H9 (cell line): ENCODE results near the gene MPC1. TPM values are rescaled to one million over a fixed set of nuclear protein-coding genes. Genes with fewer than 3 reads are reported as not detected.

Experiments
- DNase-seq: peaks from one replicate; pipeline ENCODE4 v3.0.0-alpha.2; 2017
- H2AFZ ChIP-seq: one replicate; pipeline ENCODE4 v1.6.1; 2013; ENCODE audit warnings: mild to moderate bottlenecking, low read length, control low read depth, moderate library complexity
- H2AK5ac ChIP-seq: 2 replicates; pipeline ENCODE4 v1.6.1; 2013; ENCODE audit warnings: low read length, control low read depth, mixed read lengths; ENCODE audit not compliant: insufficient read length
- H2BK120ac ChIP-seq: one replicate; pipeline ENCODE4 v1.6.1; 2013; ENCODE audit warnings: low read depth, mild to moderate bottlenecking, low read length, control low read depth, inconsistent platforms; ENCODE audit not compliant: poor library complexity, severe bottlenecking
- H2BK12ac ChIP-seq: 2 replicates; pipeline ENCODE4 v1.6.1; 2013; ENCODE audit warnings: low read length, control low read depth, mixed read lengths, low read depth; ENCODE audit not compliant: insufficient read length
- H2BK15ac ChIP-seq: 2 replicates; pipeline ENCODE4 v1.6.1; 2013; ENCODE audit warnings: low read depth, low read length, control low read depth
- H2BK20ac ChIP-seq: one replicate; pipeline ENCODE4 v1.6.1; 2013; ENCODE audit warnings: low read depth, mild to moderate bottlenecking, low read length, control low read depth, inconsistent platforms; ENCODE audit not compliant: poor library complexity, severe bottlenecking
- H2BK5ac ChIP-seq: 2 replicates; pipeline ENCODE4 v1.6.1; 2013; ENCODE audit warnings: low read length, control low read depth, mixed read lengths; ENCODE audit not compliant: insufficient read length
- H3K14ac ChIP-seq: 2 replicates; pipeline ENCODE4 v1.6.1; 2013; ENCODE audit warnings: low read length, control low read depth; ENCODE audit not compliant: insufficient read depth
- H3K18ac ChIP-seq: 2 replicates; pipeline ENCODE4 v1.6.1; 2013; ENCODE audit warnings: low read depth, mild to moderate bottlenecking, mixed read lengths, low read length, control low read depth; ENCODE audit not compliant: insufficient read length
- H3K23ac ChIP-seq: 2 replicates; pipeline ENCODE4 v1.6.1; 2013; ENCODE audit warnings: low read length, control low read depth, mixed read lengths, low read depth; ENCODE audit not compliant: insufficient read length
- H3K23me2 ChIP-seq: 2 replicates; pipeline ENCODE4 v1.6.1; 2013; ENCODE audit warnings: low read depth, mild to moderate bottlenecking, mixed read lengths, low read length, control low read depth; ENCODE audit not compliant: insufficient read length, poor library complexity, severe bottlenecking
- H3K27ac ChIP-seq: 2 replicates; pipeline ENCODE4 v1.5.1; 2013; ENCODE audit warnings: low read length, control low read depth, mixed read lengths, low read depth; ENCODE audit not compliant: insufficient read length
- H3K27me3 ChIP-seq: 2 replicates; pipeline ENCODE4 v1.6.1; 2013; ENCODE audit warnings: low read length, control low read depth, inconsistent platforms; ENCODE audit not compliant: insufficient read depth
- H3K4ac ChIP-seq: 2 replicates; pipeline ENCODE4 v1.6.1; 2013; ENCODE audit warnings: low read depth, mild to moderate bottlenecking, control low read depth, inconsistent platforms, low read length, moderate library complexity
- H3K4me1 ChIP-seq: 2 replicates; pipeline ENCODE4 v1.6.1; 2013; ENCODE audit warnings: low read length, control low read depth, inconsistent platforms; ENCODE audit not compliant: insufficient read depth
- H3K4me2 ChIP-seq: 2 replicates; pipeline ENCODE4 v1.6.1; 2013; ENCODE audit warnings: low read length, control low read depth, mixed read lengths; ENCODE audit not compliant: insufficient read length, insufficient read depth
- H3K56ac ChIP-seq: 2 replicates; pipeline ENCODE4 v1.6.1; 2013; ENCODE audit warnings: low read depth, mild to moderate bottlenecking, mixed read lengths, low read length, control low read depth; ENCODE audit not compliant: insufficient read length
- H3K79me1 ChIP-seq: 2 replicates; pipeline ENCODE4 v1.6.1; 2013; ENCODE audit warnings: low read depth, mild to moderate bottlenecking, moderate library complexity, low read length, control low read depth, inconsistent platforms; ENCODE audit not compliant: insufficient read depth, poor library complexity, severe bottlenecking
- H3K79me2 ChIP-seq: 2 replicates; pipeline ENCODE4 v1.6.1; 2013; ENCODE audit warnings: low read length, control low read depth, inconsistent platforms; ENCODE audit not compliant: insufficient read depth
- H3K9ac ChIP-seq: 2 replicates; pipeline ENCODE4 v1.6.1; 2013; ENCODE audit warnings: low read length, control low read depth, mixed read lengths; ENCODE audit not compliant: insufficient read length; ENCODE audit errors: extremely low read depth
- H3K9me3 ChIP-seq: one replicate; pipeline ENCODE4 v1.6.1; 2013; ENCODE audit warnings: low read depth, low read length, inconsistent platforms; ENCODE audit not compliant: control insufficient read depth
- H3T11ph ChIP-seq: one replicate; pipeline ENCODE4 v1.6.1; 2013; ENCODE audit warnings: mild to moderate bottlenecking, low read length, control low read depth, inconsistent platforms
- H4K20me1 ChIP-seq: one replicate; pipeline ENCODE4 v1.6.1; 2013; ENCODE audit not compliant: control insufficient read depth, insufficient read length, insufficient read depth
- H4K5ac ChIP-seq: 2 replicates; pipeline ENCODE4 v1.6.1; 2013; ENCODE audit warnings: low read depth, mild to moderate bottlenecking, mixed read lengths, low read length, control low read depth; ENCODE audit not compliant: insufficient read length
- H4K8ac ChIP-seq: replicated peaks from 2 replicates; pipeline ENCODE4 v1.6.1; 2013; ENCODE audit warnings: low read length, control low read depth, mixed read lengths, low read depth; ENCODE audit not compliant: insufficient read length
- H4K91ac ChIP-seq: 2 replicates; pipeline ENCODE4 v1.6.1; 2013; ENCODE audit warnings: low read depth, mild to moderate bottlenecking, moderate library complexity, mixed read lengths, low read length, control low read depth; ENCODE audit not compliant: insufficient read length
- H3K27ac Mint-ChIP-seq, 3 experiments: 2 replicates in 2 of 3; 3 replicates in 1 of 3; pipeline ENCODE4 v1.8.0; 2020 to 2021; ENCODE audit warnings: mixed read lengths in 3 of 3, mild to moderate bottlenecking in 1 of 3, moderate library complexity in 1 of 3
- H3K27me3 Mint-ChIP-seq: 2 replicates; pipeline ENCODE4 v1.8.0; 2021; ENCODE audit warnings: low read depth, mild to moderate bottlenecking, moderate library complexity, mixed read lengths
- H3K36me3 Mint-ChIP-seq, 3 experiments: 2 replicates in 2 of 3; 3 replicates in 1 of 3; pipeline ENCODE4 v1.8.0; 2020 to 2021; ENCODE audit warnings: low read depth in 3 of 3, mixed read lengths in 3 of 3; ENCODE audit not compliant: insufficient read depth in 1 of 3
- H3K4me1 Mint-ChIP-seq, 2 experiments: 2 replicates each; pipeline ENCODE4 v1.8.0; 2020; ENCODE audit warnings: mixed read lengths in 2 of 2
- H3K4me3 Mint-ChIP-seq, 2 experiments: 2 replicates in 1 of 2; 3 replicates in 1 of 2; pipeline ENCODE4 v1.8.0; 2020 to 2021; ENCODE audit warnings: mild to moderate bottlenecking in 2 of 2, mixed read lengths in 2 of 2, moderate library complexity in 1 of 2
- H3K9me3 Mint-ChIP-seq, 2 experiments: 2 replicates in 1 of 2; 3 replicates in 1 of 2; pipeline ENCODE4 v1.8.0; 2020; ENCODE audit warnings: mild to moderate bottlenecking in 2 of 2, mixed read lengths in 2 of 2, moderate library complexity in 1 of 2
- WGBS: extraction: QIAGEN DNeasy Blood & Tissue Kit; methylation state at CpG from one replicate; pipeline ENCODE4 v1.1.7; 2013; ENCODE audit warnings: missing lambda C conversion rate, low lambda C conversion rate, mixed read lengths; ENCODE audit not compliant: insufficient read length; ENCODE audit errors: extremely low coverage; 5-methylcytosine and 5-hydroxymethylcytosine counted together
- total RNA-seq: library from RNA; stranded (reverse); gene quantifications from 2 replicates; pipeline ENCODE4 v1.2.1, GENCODE V29; 2021
- TF ChIP-seq, protein P1 (sequence below): fragments of 200-600 bp; sonication (generic); conservative IDR thresholded peaks from 3 replicates; pipeline ENCODE4 v1.8.0; 2021; ENCODE audit warnings: antibody characterized with exemption, mild to moderate bottlenecking

The MPC1 gene
- total RNA-seq, 1 experiment from 2014 or later: 10.0 TPM

DNA sequence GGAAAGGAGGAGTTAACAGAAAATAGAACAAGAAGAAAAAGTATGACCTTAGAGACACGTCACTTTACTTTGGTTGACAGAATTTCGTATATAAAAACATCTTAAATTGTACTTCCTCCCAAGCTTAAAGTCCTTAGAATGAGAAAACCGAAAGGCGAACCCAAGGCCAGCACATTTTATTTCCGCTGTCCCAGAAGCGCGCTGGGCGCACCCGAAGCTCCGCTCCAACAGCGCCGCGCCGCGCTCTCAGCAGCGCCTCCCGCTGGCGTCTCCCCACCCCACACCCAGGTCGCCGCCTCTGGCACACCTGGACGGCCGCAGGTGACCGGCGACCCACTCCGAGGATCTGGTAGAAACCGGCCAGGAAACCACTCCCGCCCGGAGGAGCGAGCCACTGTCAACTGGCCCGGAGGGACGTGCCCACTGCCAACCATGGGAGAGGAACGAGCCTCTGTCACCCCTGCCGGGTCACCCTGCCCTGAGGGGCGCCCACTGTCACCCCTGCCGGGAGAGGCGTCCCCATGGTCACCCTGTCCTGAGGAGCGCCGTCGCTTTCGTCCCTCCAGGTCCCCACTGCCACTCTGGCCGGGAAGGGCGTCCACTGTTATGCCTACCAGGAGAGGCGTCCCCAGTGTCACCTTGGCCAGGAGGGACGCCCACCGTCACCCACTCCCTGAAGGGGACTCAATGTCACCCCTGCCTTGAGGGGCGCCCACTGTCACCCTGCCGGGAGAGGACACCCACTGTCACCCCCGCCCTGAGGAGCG is 824 bp downstream of the MPC1 start:
- Histone ChIP-seq H2AK5ac (no peak overlapping the region), H2BK12ac (no peak overlapping the region), H3K27ac (no peak overlapping the region), H4K8ac (no peak overlapping the region), H3K4me1 (no peaks in the 10 kb centered on the region), H3T11ph (no peak overlapping the region), H2BK5ac (no peak overlapping the region), H2BK20ac (no peak overlapping the region), H2BK15ac (no peak overlapping the region), H4K91ac (no peak overlapping the region), H2AFZ (no peak overlapping the region), H3K23me2 (peaks cover 9% of the 10 kb centered on the region), H2BK120ac (no peak overlapping the region), H3K56ac (no peak overlapping the region), H3K14ac (no peak overlapping the region), H3K9ac (no peak overlapping the region), H3K27me3 (no peaks in the 10 kb centered on the region), H4K5ac (no peak overlapping the region), H3K9me3 (no peaks in the 10 kb centered on the region), H3K79me2 (no peaks in the 10 kb centered on the region), H3K4ac (no peak overlapping the region), H3K18ac (no peak overlapping the region), H4K20me1 (no peaks in the 10 kb centered on the region), H3K4me2 (peak overlapping the region; percentile 57), H3K79me1 (no peaks in the 10 kb centered on the region), H3K23ac (no peak overlapping the region)
- Mint-ChIP-seq H3K4me1 (peaks cover 5 to 7% of the 10 kb centered on the region in 2 experiments), H3K4me3 (peak overlapping the region; percentile 73 to 82), H3K27ac (no peak overlapping the region), H3K9me3 (no peaks in the 10 kb centered on the region), H3K36me3 (no peaks in the 10 kb centered on the region), H3K27me3 (no peaks in the 10 kb centered on the region)
- DNase-seq: peak; percentile 85
- TF ChIP-seq, protein P1, sequence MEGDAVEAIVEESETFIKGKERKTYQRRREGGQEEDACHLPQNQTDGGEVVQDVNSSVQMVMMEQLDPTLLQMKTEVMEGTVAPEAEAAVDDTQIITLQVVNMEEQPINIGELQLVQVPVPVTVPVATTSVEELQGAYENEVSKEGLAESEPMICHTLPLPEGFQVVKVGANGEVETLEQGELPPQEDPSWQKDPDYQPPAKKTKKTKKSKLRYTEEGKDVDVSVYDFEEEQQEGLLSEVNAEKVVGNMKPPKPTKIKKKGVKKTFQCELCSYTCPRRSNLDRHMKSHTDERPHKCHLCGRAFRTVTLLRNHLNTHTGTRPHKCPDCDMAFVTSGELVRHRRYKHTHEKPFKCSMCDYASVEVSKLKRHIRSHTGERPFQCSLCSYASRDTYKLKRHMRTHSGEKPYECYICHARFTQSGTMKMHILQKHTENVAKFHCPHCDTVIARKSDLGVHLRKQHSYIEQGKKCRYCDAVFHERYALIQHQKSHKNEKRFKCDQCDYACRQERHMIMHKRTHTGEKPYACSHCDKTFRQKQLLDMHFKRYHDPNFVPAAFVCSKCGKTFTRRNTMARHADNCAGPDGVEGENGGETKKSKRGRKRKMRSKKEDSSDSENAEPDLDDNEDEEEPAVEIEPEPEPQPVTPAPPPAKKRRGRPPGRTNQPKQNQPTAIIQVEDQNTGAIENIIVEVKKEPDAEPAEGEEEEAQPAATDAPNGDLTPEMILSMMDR: peak; percentile 90
- WGBS: no CpG with 5 or more reads among the region's 49 CpGs
